Measurements from ENCODE around the gene TGFBI. TPM values are rescaled to one million over a fixed set of nuclear protein-coding genes. Genes with fewer than 3 reads are reported as not detected.
A peak's percentile ranks its signal among the peaks of the same experiment; 100 is the strongest.

TGFBI gene
- total and polyA plus RNA-seq, 2 donors from 2014 or later: 36.4 to 78.5 TPM

- no peak overlapping the region for H3K9ac ChIP-seq (ENCODE audit: low read length in 3 of 3)
- DNase-seq: peak in 2 of 5 donors; percentile 52 to 86
- peaks cover 0 to 3% (median 0%) of the 10 kb centered on the region in 3 donors for H3K4me1 ChIP-seq (ENCODE audit: control insufficient read depth in 2 of 3, insufficient read depth in 2 of 3, low read depth in 1 of 3, low read length in 3 of 3)
- no peaks in the 10 kb centered on the region for H3K27me3 ChIP-seq (ENCODE audit: control insufficient read depth, insufficient read depth, low read length)
- TF ChIP-seq CTCF (IDR thresholded peaks at IDR 0.05; ENCODE audit: borderline replicate concordance, extremely low read depth, insufficient read depth): no peak
- no peaks in the 10 kb centered on the region for H3K9me3 ChIP-seq (ENCODE audit: control insufficient read depth in 2 of 3, insufficient read depth in 1 of 3, low read length in 3 of 3)
- no peak overlapping the region for H3K27ac ChIP-seq (ENCODE audit: low read depth in 2 of 2, low read length in 2 of 2)
- intact Hi-C loops (cut with DNase I): no loop called here
- H3K4me3 ChIP-seq (ENCODE audit: low read length in 3 of 3): no peak overlapping the region
- no peak for FAIRE-seq
- H3K36me3 ChIP-seq (ENCODE audit: control insufficient read depth in 2 of 3, insufficient read depth in 3 of 3, low read length in 3 of 3): no peaks in the 10 kb centered on the region
These were observed 80.0 kb downstream of the TGFBI start for GRCh38 chr5:136108766-136109165.

- no peak overlapping the region for H3K4me3 ChIP-seq (ENCODE audit: low read length in 3 of 3)
- H3K4me1 ChIP-seq (ENCODE audit: control insufficient read depth in 2 of 3, insufficient read depth in 2 of 3, low read depth in 1 of 3, low read length in 3 of 3): no peaks in the 10 kb centered on the region
- no peaks in the 10 kb centered on the region for H3K9me3 ChIP-seq (ENCODE audit: control insufficient read depth in 2 of 3, insufficient read depth in 1 of 3, low read length in 3 of 3)
- no peak for FAIRE-seq
- no peaks in the 10 kb centered on the region for H3K27me3 ChIP-seq (ENCODE audit: control insufficient read depth, insufficient read depth, low read length)
- H3K27ac ChIP-seq (ENCODE audit: low read depth in 2 of 2, low read length in 2 of 2): no peak overlapping the region
- DNase-seq: no peak
- H3K36me3 ChIP-seq (ENCODE audit: control insufficient read depth in 2 of 3, insufficient read depth in 3 of 3, low read length in 3 of 3): no peaks in the 10 kb centered on the region
- no peak overlapping the region for H3K9ac ChIP-seq (ENCODE audit: low read length in 3 of 3)
- no peak for TF ChIP-seq CTCF (IDR thresholded peaks at IDR 0.05; ENCODE audit: borderline replicate concordance, extremely low read depth, insufficient read depth)
- intact Hi-C loops (cut with DNase I): no loop called here
These were observed 80.8 kb downstream of the TGFBI start for GRCh38 chr5:136109453-136110135.

Other genes starting within 250 kb of the TGFBI start
- gene SLC25A48, start 194.3 kb upstream of the TGFBI start, total RNA-seq: 1.7 TPM
- 10.4 TPM for gene SLC25A48, start 194.3 kb upstream of the TGFBI start, polyA plus RNA-seq (ENCODE audit: insufficient read depth, low read depth, low replicate concordance)
- gene IL9, start 133.1 kb upstream of the TGFBI start, total RNA-seq: not detected
- not detected for gene IL9, start 133.1 kb upstream of the TGFBI start, polyA plus RNA-seq (ENCODE audit: insufficient read depth, low read depth, low replicate concordance)
- gene LECT2, start 74.0 kb upstream of the TGFBI start, total RNA-seq: not detected
- gene LECT2, start 74.0 kb upstream of the TGFBI start, polyA plus RNA-seq (ENCODE audit: insufficient read depth, low read depth, low replicate concordance): not detected
- 67.7 TPM for gene SMAD5, start 103.9 kb downstream of the TGFBI start, total RNA-seq
- gene SMAD5, start 103.9 kb downstream of the TGFBI start, polyA plus RNA-seq (ENCODE audit: insufficient read depth, low read depth, low replicate concordance): 9.9 TPM
- gene SMIM32, start 164.2 kb downstream of the TGFBI start, total RNA-seq: 5.1 TPM
- gene SMIM32, start 164.2 kb downstream of the TGFBI start, polyA plus RNA-seq (ENCODE audit: insufficient read depth, low read depth, low replicate concordance): 63.6 TPM